Retinal pigment epithelial cell (primary cell): Measurements from ENCODE around the gene AURKAIP1.

ENCODE experiments used
- DNase-seq: peaks from one replicate; pipeline ENCODE4 v3.0.0-alpha.2; 2010; ENCODE audit warnings: low read depth
- H3K4me3 ChIP-seq: 2 replicates; pipeline ENCODE4 v1.5.1; 2011; ENCODE audit warnings: mild to moderate bottlenecking, low read length, control low read depth, moderate library complexity
- TF ChIP-seq, protein P1 (sequence below): conservative IDR thresholded peaks from 2 replicates; pipeline ENCODE4 v1.5.1; 2011; ENCODE audit warnings: low read depth, low read length, control low read depth, inconsistent platforms

Gene AURKAIP1

DNA sequence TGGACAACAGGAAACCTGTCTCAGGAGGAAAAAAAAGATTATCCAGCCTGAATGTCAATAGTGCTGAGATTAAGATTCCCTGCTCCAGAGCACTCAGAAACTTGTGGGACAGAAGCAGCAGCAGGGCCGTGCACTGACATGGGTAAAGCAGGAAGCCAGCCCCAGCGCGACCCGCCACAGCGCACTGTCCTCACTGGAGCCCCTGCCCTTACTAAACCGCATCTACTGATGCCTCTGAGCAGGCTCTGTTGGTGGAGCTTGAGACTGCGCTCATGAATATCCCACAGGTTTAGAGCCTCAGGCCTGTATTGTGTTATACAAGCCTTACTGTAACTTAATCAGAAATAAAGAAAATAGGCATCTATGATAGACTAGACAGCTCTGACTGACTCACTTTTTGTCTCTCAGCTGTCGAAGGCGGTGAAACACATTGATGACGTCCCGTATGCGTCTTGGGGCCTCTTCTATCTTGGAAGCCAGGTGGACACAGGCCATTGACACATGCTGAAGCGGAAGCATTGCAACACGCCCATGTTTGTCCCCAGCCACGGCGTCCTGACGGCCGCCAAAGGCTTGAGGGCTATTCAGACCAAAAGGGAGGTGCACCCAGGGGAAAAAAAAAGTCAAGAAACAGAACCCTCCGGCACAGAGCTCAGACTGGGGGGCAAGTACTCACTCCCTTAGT, 23.0 kb upstream of the AURKAIP1 start:
- H3K4me3 ChIP-seq: peak overlapping the region; percentile 91
- DNase-seq: no peak
- TF ChIP-seq, protein P1, sequence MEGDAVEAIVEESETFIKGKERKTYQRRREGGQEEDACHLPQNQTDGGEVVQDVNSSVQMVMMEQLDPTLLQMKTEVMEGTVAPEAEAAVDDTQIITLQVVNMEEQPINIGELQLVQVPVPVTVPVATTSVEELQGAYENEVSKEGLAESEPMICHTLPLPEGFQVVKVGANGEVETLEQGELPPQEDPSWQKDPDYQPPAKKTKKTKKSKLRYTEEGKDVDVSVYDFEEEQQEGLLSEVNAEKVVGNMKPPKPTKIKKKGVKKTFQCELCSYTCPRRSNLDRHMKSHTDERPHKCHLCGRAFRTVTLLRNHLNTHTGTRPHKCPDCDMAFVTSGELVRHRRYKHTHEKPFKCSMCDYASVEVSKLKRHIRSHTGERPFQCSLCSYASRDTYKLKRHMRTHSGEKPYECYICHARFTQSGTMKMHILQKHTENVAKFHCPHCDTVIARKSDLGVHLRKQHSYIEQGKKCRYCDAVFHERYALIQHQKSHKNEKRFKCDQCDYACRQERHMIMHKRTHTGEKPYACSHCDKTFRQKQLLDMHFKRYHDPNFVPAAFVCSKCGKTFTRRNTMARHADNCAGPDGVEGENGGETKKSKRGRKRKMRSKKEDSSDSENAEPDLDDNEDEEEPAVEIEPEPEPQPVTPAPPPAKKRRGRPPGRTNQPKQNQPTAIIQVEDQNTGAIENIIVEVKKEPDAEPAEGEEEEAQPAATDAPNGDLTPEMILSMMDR: no peak

DNA sequence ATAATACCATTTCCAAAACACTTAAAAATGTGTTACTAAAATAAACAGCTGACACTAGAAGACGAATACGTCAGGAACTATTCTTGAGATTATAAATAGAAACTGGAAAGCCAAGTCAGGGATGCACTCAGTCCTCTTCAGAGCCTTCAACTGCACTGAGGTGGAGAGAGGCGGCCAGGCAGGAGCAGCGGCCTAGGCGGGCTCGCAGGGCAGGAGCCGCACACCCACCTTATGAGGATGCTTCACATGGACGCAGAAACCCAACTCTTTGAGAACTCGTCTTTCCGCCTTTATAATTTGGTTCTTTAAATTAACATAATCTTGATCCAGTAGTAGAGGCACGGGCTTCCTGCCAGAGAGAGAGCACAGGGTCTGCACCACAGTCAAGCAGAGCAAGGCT, 20.2 kb upstream of the AURKAIP1 start:
- DNase-seq: no peak

DNA sequence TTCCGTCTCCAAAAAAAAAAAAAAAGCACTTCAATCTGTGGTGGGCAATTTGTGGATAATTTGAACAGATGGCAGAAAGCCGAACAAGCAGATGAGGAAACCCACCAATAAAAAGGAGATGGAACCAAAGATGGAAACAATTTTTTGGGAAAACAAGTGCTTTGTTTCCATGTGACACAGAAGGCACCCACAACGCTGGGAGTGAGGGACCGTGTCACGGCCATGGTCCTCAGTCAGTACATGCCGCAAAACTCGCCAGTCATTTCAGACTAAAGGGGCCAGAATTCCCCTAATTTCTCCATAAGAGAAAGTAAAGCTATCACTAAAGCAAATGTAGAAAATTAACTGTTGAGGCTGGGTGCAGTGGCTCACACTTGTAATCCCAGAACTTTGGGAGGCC, 19.1 kb upstream of the AURKAIP1 start:
- no peak overlapping the region for H3K4me3 ChIP-seq
- DNase-seq: no peak
- TF ChIP-seq, protein P1: no peak

More for the DNA sequence above, 20.2 kb upstream of the AURKAIP1 start:
- TF ChIP-seq, protein P1: no peak
- no peak overlapping the region for H3K4me3 ChIP-seq

DNA sequence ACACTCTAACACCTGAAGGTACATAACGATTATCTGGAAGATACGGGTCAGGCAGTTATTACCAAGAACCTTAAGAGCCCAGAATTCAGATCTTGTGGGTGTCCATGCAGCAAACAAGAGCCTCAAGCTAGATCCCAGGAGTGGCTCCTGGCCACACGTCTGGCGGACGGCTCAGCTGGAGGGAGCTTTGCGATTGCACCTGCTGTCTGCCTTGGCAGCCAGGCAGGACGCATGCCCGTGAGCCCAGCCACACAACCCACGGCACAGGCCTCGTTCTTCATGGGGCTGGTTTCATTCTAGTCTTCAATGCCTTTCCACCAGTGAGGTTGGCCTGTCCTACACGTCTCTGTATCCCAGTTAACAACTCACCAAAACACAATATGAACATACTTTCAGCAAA, 18.4 kb upstream of the AURKAIP1 start:
- TF ChIP-seq, protein P1: no peak
- DNase-seq: no peak

DNA sequence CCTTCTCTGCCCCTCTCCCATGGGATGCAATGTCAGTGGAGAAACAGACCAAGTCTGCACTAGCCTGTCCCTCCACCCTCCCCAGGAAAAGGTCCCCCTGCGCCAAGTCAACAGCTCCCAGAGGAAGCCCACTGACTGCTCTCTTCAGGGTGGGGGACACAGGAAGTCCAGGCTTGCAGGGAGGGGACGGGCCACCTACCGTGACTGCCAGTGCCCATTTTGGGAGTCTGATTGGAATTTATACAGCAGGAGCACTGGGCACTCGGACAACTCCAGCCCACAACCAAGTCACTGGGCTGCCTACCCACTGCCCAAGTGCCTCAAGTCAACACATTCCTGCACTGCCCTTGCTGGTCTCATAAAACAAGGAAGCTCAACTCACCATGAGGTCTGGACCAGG, 18.0 kb upstream of the AURKAIP1 start:
- TF ChIP-seq, protein P1: no peak
- H3K4me3 ChIP-seq: no peak overlapping the region
- no peak for DNase-seq

More for the DNA sequence above, 18.4 kb upstream of the AURKAIP1 start:
- H3K4me3 ChIP-seq: no peak overlapping the region

DNA sequence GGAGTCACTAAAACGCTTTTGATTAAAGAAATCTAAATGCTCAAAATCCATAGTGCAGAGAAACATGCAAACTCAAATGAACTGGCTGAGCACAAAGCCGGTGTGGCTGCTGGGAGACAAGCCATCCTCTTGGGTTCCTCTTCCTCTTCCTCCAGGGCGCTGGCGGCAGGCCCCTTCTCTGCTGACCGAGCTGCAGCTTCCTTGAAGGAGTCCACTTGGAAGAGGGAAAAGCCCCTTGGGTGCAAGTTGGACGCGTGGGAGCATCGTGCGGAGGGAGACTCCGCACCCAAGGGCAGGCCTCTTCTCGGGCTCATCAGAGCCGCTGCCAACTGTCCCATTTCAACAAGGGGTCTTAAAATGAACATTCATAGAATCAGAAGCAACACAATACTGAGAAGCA, 16.2 kb upstream of the AURKAIP1 start:
- TF ChIP-seq, protein P1: no peak
- DNase-seq: no peak
- H3K4me3 ChIP-seq: no peak overlapping the region

DNA sequence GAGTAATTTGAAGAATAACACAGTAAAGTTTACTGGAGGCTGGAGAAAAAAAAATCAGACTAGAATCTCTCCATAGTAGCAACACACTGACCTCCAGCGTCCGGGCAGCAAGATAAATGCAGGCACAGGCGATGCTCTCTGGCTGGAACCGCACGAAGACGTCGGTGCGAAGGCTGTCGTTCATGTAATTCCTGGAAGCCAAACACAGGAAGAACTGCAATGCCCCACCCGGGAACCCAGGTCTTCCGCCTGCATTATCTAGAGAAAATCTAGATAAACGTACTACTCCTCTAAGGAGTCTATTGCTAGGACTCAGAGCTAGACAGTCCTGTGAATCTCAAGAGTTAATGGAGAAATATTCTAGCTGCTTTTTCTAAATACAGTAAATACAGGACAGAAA, 15.7 kb upstream of the AURKAIP1 start:
- no peak for DNase-seq
- TF ChIP-seq, protein P1: no peak
- no peak overlapping the region for H3K4me3 ChIP-seq
